Liver (tissue), 3 donors: ENCODE results near the gene TGM2.

ENCODE experiments used
- ATF3 ChIP-seq: IDR thresholded peaks from 2 replicates; pipeline ENCODE4 v1.6.1; 2016; ENCODE audit warnings: antibody characterized with exemption
- CTCF ChIP-seq: fragments of 150-350 bp; IDR thresholded peaks from 2 replicates; pipeline ENCODE4 v1.5.1; 2017; ENCODE audit warnings: improper control_type of control experiment, low read depth, low read length; ENCODE audit not compliant: missing input control
- GABPA ChIP-seq, 2 donors: IDR thresholded peaks in 1 of 2; conservative IDR thresholded peaks in 1 of 2; 2 replicates each; pipeline ENCODE4 v1.6.1; 2016; ENCODE audit warnings: antibody characterized with exemption in 2 of 2, mild to moderate bottlenecking in 1 of 2, moderate library complexity in 1 of 2
- JUND ChIP-seq, 2 donors: IDR thresholded peaks; 2 replicates each; pipeline ENCODE4 v1.6.1; 2016; ENCODE audit warnings: antibody characterized with exemption in 2 of 2
- MAX ChIP-seq: IDR thresholded peaks from 2 replicates; pipeline ENCODE4 v1.6.1; 2016; ENCODE audit warnings: antibody characterized with exemption
- NR2F2 ChIP-seq: IDR thresholded peaks from 2 replicates; pipeline ENCODE4 v1.6.1; 2016; ENCODE audit warnings: antibody characterized with exemption
- TAF1 ChIP-seq: conservative IDR thresholded peaks from 2 replicates; pipeline ENCODE4 v1.6.1; 2016; ENCODE audit warnings: antibody characterized with exemption, mild to moderate bottlenecking
- ZBTB33 ChIP-seq: IDR thresholded peaks from 2 replicates; pipeline ENCODE4 v1.6.1; 2016; ENCODE audit warnings: antibody characterized with exemption
- donor health status: healthy.
- donor health status: healthy.

GRCh38 chr20:38159566-38159956, 5.5 kb downstream of the TGM2 start:
- no peak for TF ChIP-seq NR2F2
- TF ChIP-seq CTCF: no peak
- no peak for TF ChIP-seq ATF3
- TF ChIP-seq ZBTB33: no peak
- no peak for TF ChIP-seq MAX
- no peak for TF ChIP-seq JUND (IDR thresholded peaks at IDR 0.05)
- TF ChIP-seq TAF1: no peak
- TF ChIP-seq GABPA (IDR thresholded peaks at IDR 0.05 in 1 of 2, conservative IDR thresholded peaks at IDR 0.05 in 1 of 2): no peak
